ENCODE data around the gene IGFN1. TPM values are rescaled to one million over a fixed set of nuclear protein-coding genes. Genes with fewer than 3 reads are reported as not detected.

IGFN1 gene
- total RNA-seq, 1 donor from 2014 or later = not detected

GRCh38 chr1:201262963-201263608, 72.5 kb downstream of the IGFN1 start:
- intact Hi-C loops (cut with micrococcal nuclease) = no loop called here

- intact Hi-C loops (cut with micrococcal nuclease) = no loop called here
These were observed 73.4 kb downstream of the IGFN1 start for GRCh38 chr1:201264072-201264471.

GRCh38 chr1:201264554-201264953, 73.9 kb downstream of the IGFN1 start:
- intact Hi-C loops (cut with micrococcal nuclease) = no loop called here

- intact Hi-C loops (cut with micrococcal nuclease) = no loop called here
These were observed 75.1 kb downstream of the IGFN1 start for GRCh38 chr1:201265756-201266155.

- intact Hi-C loops (cut with micrococcal nuclease) = no loop called here
These were observed 75.7 kb downstream of the IGFN1 start for GRCh38 chr1:201266276-201266675.

- intact Hi-C loops (cut with micrococcal nuclease) = no loop called here
These were observed 76.2 kb downstream of the IGFN1 start for GRCh38 chr1:201266774-201267173.

GRCh38 chr1:201267481-201268229, 77.0 kb downstream of the IGFN1 start:
- intact Hi-C loops (cut with micrococcal nuclease) = no loop called here

GRCh38 chr1:201268604-201269151, 78.1 kb downstream of the IGFN1 start:
- intact Hi-C loops (cut with micrococcal nuclease) = no loop called here

- intact Hi-C loops (cut with micrococcal nuclease) = no loop called here
These were observed 78.7 kb downstream of the IGFN1 start for GRCh38 chr1:201269281-201269680.

- intact Hi-C loops (cut with micrococcal nuclease) = no loop called here
These were observed 79.3 kb downstream of the IGFN1 start for GRCh38 chr1:201269900-201270410.

- intact Hi-C loops (cut with micrococcal nuclease) = no loop called here
These were observed 80.2 kb downstream of the IGFN1 start for GRCh38 chr1:201270616-201271390.

- intact Hi-C loops (cut with micrococcal nuclease) = no loop called here
These were observed 82.2 kb downstream of the IGFN1 start for GRCh38 chr1:201272799-201273198.

- intact Hi-C loops (cut with micrococcal nuclease) = no loop called here
These were observed 84.1 kb downstream of the IGFN1 start for GRCh38 chr1:201274616-201275252.

- intact Hi-C loops (cut with micrococcal nuclease) = no loop called here
These were observed 84.6 kb downstream of the IGFN1 start for GRCh38 chr1:201275253-201275666.

- intact Hi-C loops (cut with micrococcal nuclease) = no loop called here
These were observed 86.3 kb downstream of the IGFN1 start for GRCh38 chr1:201276891-201277290.

GRCh38 chr1:201277441-201277840, 86.8 kb downstream of the IGFN1 start:
- intact Hi-C loops (cut with micrococcal nuclease) = no loop called here

Other genes starting within 250 kb of the IGFN1 start
- gene KIF21B, start 167.1 kb upstream of the IGFN1 start, total RNA-seq = 87.2 and 90.6 TPM in 2 replicates
- not detected in 2 replicates for gene CACNA1S, start 78.4 kb upstream of the IGFN1 start, total RNA-seq
- not detected in 2 replicates for gene ASCL5, start 63.6 kb upstream of the IGFN1 start, total RNA-seq
- gene TMEM9, start 36.4 kb upstream of the IGFN1 start, total RNA-seq = 12.2 and 16.4 TPM in 2 replicates
- gene PKP1, start 92.7 kb downstream of the IGFN1 start, total RNA-seq = not detected in 2 replicates
- not detected in 2 replicates for gene TNNT2, start 186.9 kb downstream of the IGFN1 start, total RNA-seq
- gene LAD1, start 208.5 kb downstream of the IGFN1 start, total RNA-seq = not detected in 2 replicates
- gene TNNI1, start 230.9 kb downstream of the IGFN1 start, total RNA-seq = not detected in 2 replicates

Measured in T-helper 2 cell treated with Interferon-gamma antibody and Interleukin-4, amounts not matched to agents 100 ng/mL and 5 ng/mL, for 36 hours (primary cell).